Measurements from ENCODE around the gene PTPRC. TPM values are rescaled to one million over a fixed set of nuclear protein-coding genes. Genes with fewer than 3 reads are reported as not detected.

Gene PTPRC
- total RNA-seq, 3 donors from 2014 or later = 17.9 to 29.4 (median 18.0) TPM

DNA sequence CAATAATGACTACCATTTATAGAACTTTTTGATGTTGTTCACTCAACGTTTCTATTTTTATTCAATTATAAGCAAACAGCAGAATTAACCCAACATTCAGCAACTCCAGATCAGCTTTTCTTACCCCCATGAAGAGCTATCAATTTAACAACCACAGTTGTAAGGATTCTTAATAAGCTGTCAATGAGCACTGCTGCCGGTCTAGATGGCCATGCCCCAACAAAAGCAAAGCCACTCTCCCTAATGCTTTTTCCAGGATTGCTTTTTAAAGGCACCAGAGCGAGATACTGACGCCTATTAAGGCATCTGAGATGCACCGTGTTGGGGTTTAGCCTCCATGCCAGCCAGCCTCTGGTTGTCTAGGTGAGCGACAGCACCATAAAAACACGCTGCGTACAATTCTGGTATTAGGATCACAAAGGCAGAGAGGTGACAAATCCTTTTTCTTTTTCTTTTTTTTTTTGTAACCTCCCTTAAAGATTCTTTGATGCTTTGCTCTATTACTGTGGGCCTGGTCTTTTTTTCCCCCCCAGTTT lies 39.5 kb downstream of the PTPRC start:
- H3K4me1 ChIP-seq (ENCODE audit: low read depth) = peaks cover 11% of the 10 kb centered on the region
- intact Hi-C loops (cut with DNase I, micrococcal nuclease) = no loop called here
- ATAC-seq = no peak
- H3K9me3 ChIP-seq = no peaks in the 10 kb centered on the region
- TF ChIP-seq, protein P1, sequence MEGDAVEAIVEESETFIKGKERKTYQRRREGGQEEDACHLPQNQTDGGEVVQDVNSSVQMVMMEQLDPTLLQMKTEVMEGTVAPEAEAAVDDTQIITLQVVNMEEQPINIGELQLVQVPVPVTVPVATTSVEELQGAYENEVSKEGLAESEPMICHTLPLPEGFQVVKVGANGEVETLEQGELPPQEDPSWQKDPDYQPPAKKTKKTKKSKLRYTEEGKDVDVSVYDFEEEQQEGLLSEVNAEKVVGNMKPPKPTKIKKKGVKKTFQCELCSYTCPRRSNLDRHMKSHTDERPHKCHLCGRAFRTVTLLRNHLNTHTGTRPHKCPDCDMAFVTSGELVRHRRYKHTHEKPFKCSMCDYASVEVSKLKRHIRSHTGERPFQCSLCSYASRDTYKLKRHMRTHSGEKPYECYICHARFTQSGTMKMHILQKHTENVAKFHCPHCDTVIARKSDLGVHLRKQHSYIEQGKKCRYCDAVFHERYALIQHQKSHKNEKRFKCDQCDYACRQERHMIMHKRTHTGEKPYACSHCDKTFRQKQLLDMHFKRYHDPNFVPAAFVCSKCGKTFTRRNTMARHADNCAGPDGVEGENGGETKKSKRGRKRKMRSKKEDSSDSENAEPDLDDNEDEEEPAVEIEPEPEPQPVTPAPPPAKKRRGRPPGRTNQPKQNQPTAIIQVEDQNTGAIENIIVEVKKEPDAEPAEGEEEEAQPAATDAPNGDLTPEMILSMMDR (IDR thresholded peaks at IDR 0.05) = no peak
- no peak for DNase-seq
- no peak overlapping the region for H3K4me3 ChIP-seq
- H3K36me3 ChIP-seq (ENCODE audit: low read depth) = no peaks in the 10 kb centered on the region

DNA sequence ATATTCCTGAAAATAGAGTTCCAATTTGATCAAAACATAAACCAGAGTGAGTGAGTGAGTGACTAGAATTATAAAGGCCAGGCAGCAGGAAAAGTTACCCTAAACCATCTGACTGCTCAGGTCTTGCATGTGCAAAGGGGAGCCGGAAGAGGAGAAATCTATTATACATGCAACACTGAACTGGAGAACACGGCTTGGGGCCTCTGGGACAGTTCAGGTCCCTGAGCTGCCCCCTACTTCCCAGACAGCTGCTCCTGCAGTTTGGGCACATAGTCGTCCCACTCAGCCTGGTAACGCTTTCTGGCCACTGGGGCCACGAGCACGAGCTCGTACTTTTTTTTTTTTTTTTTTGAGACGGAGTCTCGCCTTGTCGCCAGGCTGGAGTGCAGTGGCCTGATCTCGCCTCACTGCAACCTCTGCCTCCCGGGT lies 40.1 kb downstream of the PTPRC start:
- TF ChIP-seq, protein P1 (IDR thresholded peaks at IDR 0.05) = no peak
- intact Hi-C loops (cut with DNase I, micrococcal nuclease) = no loop called here
- ATAC-seq (peak; percentile 43), DNase-seq (peak in 1 of 3 donors; percentile 27)
- H3K4me1 ChIP-seq (ENCODE audit: low read depth) = peaks cover 11% of the 10 kb centered on the region
- no peaks in the 10 kb centered on the region for H3K9me3 ChIP-seq
- H3K4me3 ChIP-seq = no peak overlapping the region
- H3K36me3 ChIP-seq (ENCODE audit: low read depth) = no peaks in the 10 kb centered on the region

DNA sequence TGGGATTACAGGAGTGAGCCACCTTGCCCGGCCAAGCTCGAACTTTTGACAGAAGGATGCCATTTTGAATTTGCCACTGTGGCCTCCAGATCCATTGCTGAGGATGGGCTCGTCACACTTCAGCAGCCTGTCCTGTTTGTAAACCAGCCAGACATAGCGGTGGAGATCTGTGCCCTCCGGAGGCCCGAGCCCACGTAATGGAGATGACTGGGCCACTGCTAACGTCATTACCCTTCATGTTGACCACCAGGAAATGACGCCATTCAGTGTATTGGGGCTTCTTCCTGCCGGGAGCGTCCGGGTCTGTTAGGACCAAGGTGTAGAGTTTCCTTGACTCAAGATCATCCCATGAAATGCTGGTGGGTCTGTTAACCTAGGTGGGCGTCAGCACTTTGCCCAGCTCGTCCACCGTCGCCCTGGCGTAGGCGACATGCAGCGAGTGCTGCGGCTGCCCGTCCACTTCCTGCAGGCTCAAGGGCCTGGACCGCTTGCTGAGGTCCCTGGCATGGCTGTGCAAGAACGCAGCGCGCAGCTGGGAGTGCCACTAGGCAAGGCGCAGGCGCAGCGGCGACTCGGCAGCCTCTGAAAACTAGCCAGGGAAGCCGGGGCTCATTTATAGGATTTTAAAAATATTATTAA lies 40.8 kb downstream of the PTPRC start:
- Histone ChIP-seq H3K4me3 (no peak overlapping the region), H3K36me3 (ENCODE audit: low read depth) (no peaks in the 10 kb centered on the region), H3K9me3 (no peaks in the 10 kb centered on the region), H3K4me1 (ENCODE audit: low read depth) (peaks cover 11% of the 10 kb centered on the region)
- peak; percentile 12 for ATAC-seq
- intact Hi-C loops (cut with DNase I, micrococcal nuclease) = no loop called here
- TF ChIP-seq, protein P1 (IDR thresholded peaks at IDR 0.05) = no peak
- DNase-seq = peak in 2 of 3 donors; percentile 28 to 63

DNA sequence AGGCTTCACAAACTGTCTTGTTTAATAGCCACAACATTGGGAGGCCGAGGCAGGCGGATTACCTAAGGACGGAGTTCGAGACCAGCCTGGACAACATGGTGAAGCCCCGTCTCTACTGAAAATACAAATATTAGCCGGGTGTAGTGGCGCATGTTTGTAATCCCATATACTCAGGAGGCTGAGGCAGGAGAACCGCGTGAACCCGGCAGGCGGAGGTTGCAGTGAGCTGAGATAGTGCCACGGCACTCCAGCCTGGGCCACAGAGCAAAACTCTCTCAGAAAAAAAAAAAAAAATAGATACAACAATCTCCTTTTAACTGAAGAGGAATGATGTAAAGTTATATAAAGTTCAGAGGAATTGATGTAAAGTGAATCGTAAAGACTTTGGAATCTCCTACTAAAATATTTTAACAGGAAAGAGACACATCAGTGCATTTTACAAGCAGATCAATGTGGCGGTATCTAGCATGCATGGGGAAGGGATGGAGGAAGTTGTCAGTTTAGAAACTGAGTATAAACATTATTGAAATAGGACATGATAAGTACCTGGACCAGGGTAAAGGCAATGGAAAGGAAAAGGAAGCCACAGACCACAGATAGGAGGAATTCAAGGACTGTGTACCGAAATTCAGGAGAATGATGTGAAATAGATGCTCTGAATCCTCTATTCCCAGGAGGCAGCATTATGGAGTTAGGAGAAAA lies 41.5 kb downstream of the PTPRC start:
- TF ChIP-seq, protein P1 (IDR thresholded peaks at IDR 0.05) = no peak
- no peak for ATAC-seq
- Histone ChIP-seq H3K4me1 (ENCODE audit: low read depth) (peaks cover 11% of the 10 kb centered on the region), H3K36me3 (ENCODE audit: low read depth) (no peaks in the 10 kb centered on the region), H3K9me3 (no peaks in the 10 kb centered on the region), H3K4me3 (no peak overlapping the region)
- intact Hi-C loops (cut with DNase I, micrococcal nuclease) = no loop called here
- no peak for DNase-seq

DNA sequence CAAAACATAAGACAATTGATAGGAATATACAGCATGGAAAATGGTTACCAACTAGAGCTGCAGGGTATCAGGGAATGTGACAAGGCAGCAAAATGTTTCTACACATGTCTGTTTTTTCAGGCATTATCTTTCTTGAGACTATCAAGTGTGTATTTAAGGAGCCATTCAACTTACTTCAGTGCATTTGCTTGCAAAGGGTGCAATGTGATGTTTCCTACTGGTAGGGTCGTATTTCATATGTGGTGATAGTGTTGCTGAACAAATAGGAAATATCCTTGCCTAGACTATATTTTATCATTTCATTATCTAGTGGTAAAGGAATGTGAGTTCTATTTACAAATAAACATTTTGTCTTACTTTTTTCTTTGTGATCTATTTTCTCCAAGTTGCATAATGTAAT lies 42.4 kb downstream of the PTPRC start:
- Histone ChIP-seq H3K9me3 (no peaks in the 10 kb centered on the region), H3K4me1 (ENCODE audit: low read depth) (peaks cover 11% of the 10 kb centered on the region), H3K36me3 (ENCODE audit: low read depth) (no peaks in the 10 kb centered on the region), H3K4me3 (no peak overlapping the region)
- intact Hi-C loops (cut with DNase I, micrococcal nuclease) = no loop called here
- ATAC-seq = no peak
- DNase-seq = no peak
- TF ChIP-seq, protein P1 (IDR thresholded peaks at IDR 0.05) = no peak
